GM12864 (cell line): Measurements from ENCODE around the gene HS6ST3.
A peak's percentile ranks its signal among the peaks of the same experiment; 100 is the strongest.
"Not testable (repeated sequence)": the region's sequence is repeated elsewhere in the genome, so short reads cannot be mapped to it uniquely, and the experiment has no call there.

ENCODE experiments used
- DNase-seq: peaks from one replicate; pipeline ENCODE4 v3.0.0-alpha.2; 2011; ENCODE audit warnings: low read depth
- H3K4me3 ChIP-seq: 2 replicates; pipeline ENCODE4 v1.5.1; 2011; ENCODE audit warnings: mild to moderate bottlenecking, low read depth, low read length, control low read depth
- TF ChIP-seq, protein P1 (sequence below): IDR thresholded peaks from 2 replicates; pipeline ENCODE4 v1.5.1; 2011; ENCODE audit warnings: low read depth, mild to moderate bottlenecking, moderate library complexity, low read length, control low read depth, inconsistent platforms; ENCODE audit errors: missing control alignments

The HS6ST3 gene

DNA sequence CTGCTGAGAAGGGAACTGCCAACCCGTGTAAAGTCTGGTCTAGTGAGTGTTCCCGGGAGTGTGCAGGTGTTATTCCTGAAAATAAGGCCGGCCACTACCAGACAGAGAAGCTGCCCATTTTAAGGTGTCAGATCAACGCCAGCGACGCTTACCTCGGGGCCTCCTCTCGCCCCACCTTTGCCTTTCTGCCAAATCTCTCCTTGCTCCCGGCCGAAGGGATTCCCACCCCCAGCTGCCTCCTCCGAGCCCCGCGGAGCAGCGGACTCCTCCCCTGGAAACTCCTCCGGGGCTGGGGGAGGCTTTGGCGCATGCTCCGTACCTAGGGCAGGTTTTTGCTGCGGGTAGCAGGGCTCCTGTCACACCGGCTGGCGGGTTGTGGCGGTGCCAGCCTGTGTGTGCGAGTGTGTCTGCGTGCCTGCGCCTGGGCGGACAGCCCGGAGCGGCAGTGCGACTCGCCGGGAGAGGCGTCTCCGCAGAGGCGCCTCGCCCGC is at the start of gene HS6ST3:
Gene HS6ST3, plus strand, starts transcription at position 359 of the 491 bp plus-strand sequence.
- TF ChIP-seq, protein P1, sequence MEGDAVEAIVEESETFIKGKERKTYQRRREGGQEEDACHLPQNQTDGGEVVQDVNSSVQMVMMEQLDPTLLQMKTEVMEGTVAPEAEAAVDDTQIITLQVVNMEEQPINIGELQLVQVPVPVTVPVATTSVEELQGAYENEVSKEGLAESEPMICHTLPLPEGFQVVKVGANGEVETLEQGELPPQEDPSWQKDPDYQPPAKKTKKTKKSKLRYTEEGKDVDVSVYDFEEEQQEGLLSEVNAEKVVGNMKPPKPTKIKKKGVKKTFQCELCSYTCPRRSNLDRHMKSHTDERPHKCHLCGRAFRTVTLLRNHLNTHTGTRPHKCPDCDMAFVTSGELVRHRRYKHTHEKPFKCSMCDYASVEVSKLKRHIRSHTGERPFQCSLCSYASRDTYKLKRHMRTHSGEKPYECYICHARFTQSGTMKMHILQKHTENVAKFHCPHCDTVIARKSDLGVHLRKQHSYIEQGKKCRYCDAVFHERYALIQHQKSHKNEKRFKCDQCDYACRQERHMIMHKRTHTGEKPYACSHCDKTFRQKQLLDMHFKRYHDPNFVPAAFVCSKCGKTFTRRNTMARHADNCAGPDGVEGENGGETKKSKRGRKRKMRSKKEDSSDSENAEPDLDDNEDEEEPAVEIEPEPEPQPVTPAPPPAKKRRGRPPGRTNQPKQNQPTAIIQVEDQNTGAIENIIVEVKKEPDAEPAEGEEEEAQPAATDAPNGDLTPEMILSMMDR = no peak
- peak within 1 kb of the TSS; percentile 49 for H3K4me3 ChIP-seq
- DNase-seq = no peak

GRCh38 chr13:96041326-96042110 is 48.4 kb upstream of the HS6ST3 start:
- TF ChIP-seq, protein P1 = no peak

GRCh38 chr13:96044238-96044637 is 45.7 kb upstream of the HS6ST3 start:
- TF ChIP-seq, protein P1 = no peak
- no peak for DNase-seq
- no peak overlapping the region for H3K4me3 ChIP-seq

More at GRCh38 chr13:96041326-96042110, 48.4 kb upstream of the HS6ST3 start:
- H3K4me3 ChIP-seq = no peak overlapping the region
- no peak for DNase-seq

GRCh38 chr13:96046449-96047126 is 43.3 kb upstream of the HS6ST3 start:
- DNase-seq, H3K4me3 ChIP-seq: not testable (repeated sequence)

GRCh38 chr13:96050955-96051354 is 39.0 kb upstream of the HS6ST3 start:
- not testable (repeated sequence) for DNase-seq, H3K4me3 ChIP-seq

- not testable (repeated sequence) for H3K4me3 ChIP-seq, DNase-seq
Observed at GRCh38 chr13:96051491-96051890, 38.4 kb upstream of the HS6ST3 start.

- not testable (repeated sequence) for DNase-seq
- peak overlapping the region; percentile 89; the same call in 1 of the 2 replicates for H3K4me3 ChIP-seq
Observed at GRCh38 chr13:96051946-96052345, 38.0 kb upstream of the HS6ST3 start.

DNA sequence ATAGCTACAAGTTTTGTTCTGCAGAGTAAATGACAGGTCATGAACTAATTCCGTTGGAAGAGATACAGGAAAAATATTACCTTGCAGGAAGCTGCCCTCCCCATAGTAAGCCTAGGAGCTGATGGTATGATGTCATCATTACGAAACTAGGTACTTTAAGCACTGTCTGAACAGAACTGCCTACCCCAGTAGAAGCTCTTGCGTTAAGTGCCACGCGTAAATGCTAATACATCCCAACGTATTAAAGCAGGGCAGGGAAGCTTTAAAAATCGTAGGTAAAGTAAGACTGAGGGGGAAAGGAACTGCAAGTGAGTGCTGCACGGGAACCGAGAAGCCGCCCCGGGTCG is 37.3 kb upstream of the HS6ST3 start:
- DNase-seq = no peak
- TF ChIP-seq, protein P1 = no peak
- peak overlapping the region; percentile 89 for H3K4me3 ChIP-seq
